HepG2 (cell line): Measurements from ENCODE around the gene STAT6. TPM values are rescaled to one million over a fixed set of nuclear protein-coding genes. Genes with fewer than 3 reads are reported as not detected.

Source experiments
- ADNP ChIP-seq: sonication (generic); formaldehyde crosslinking; IDR thresholded peaks from 2 replicates; pipeline ENCODE4 v1.4.0; 2020; ENCODE audit warnings: missing genetic modification reagents
- ARNTL ChIP-seq: sonication (generic); formaldehyde crosslinking; IDR thresholded peaks from 2 replicates; pipeline ENCODE4 v1.4.0; 2020; ENCODE audit warnings: mild to moderate bottlenecking, missing genetic modification reagents
- ELF4 ChIP-seq: sonication (generic); formaldehyde crosslinking; IDR thresholded peaks from 2 replicates; pipeline ENCODE4 v1.5.0; 2020; ENCODE audit warnings: missing genetic modification reagents, mild to moderate bottlenecking, moderate library complexity, borderline replicate concordance
- GABPB1 ChIP-seq: IDR thresholded peaks from 2 replicates; pipeline ENCODE4 v1.6.1; 2016; ENCODE audit warnings: mild to moderate bottlenecking, missing genetic modification reagents, moderate library complexity, missing compliant biosample characterization
- HNF4G ChIP-seq, 2 experiments: sonication (generic) in 1 of 2; formaldehyde crosslinking in 1 of 2; IDR thresholded peaks; 2 replicates each; pipeline versions ENCODE4 v1.4.0 to v1.6.1; 2011 to 2020; ENCODE audit warnings: borderline replicate concordance in 2 of 2, low read depth in 2 of 2, mild to moderate bottlenecking in 2 of 2, low read length in 1 of 2, missing genetic modification reagents in 1 of 2, moderate library complexity in 1 of 2
- MIER2 ChIP-seq: IDR thresholded peaks from 2 replicates; pipeline ENCODE4 v1.6.1; 2016; ENCODE audit warnings: missing biosample characterization, missing genetic modification reagents
- ZBTB21 ChIP-seq: sonication (generic); formaldehyde crosslinking; IDR thresholded peaks from 2 replicates; pipeline ENCODE4 v1.4.0; 2020; ENCODE audit warnings: missing genetic modification reagents
- ZNF24 ChIP-seq: fragments of 450-650 bp; IDR thresholded peaks from 2 replicates; pipeline ENCODE4 v1.6.1; 2017; ENCODE audit warnings: antibody characterized with exemption, mild to moderate bottlenecking
- ZNF44 ChIP-seq: sonication (generic); formaldehyde crosslinking; IDR thresholded peaks from 2 replicates; pipeline ENCODE4 v1.5.1; 2020; ENCODE audit warnings: mild to moderate bottlenecking, missing genetic modification reagents
- ZNF577 ChIP-seq: sonication (generic); formaldehyde crosslinking; IDR thresholded peaks from 2 replicates; pipeline ENCODE4 v1.4.0; 2020; ENCODE audit warnings: mild to moderate bottlenecking, low read depth, missing genetic modification reagents, borderline replicate concordance
- ZNF678 ChIP-seq: sonication (generic); formaldehyde crosslinking; IDR thresholded peaks from 2 replicates; pipeline ENCODE4 v1.4.0; 2020; ENCODE audit warnings: mild to moderate bottlenecking, missing genetic modification reagents
- ZNF768 ChIP-seq: sonication (generic); formaldehyde crosslinking; IDR thresholded peaks from 2 replicates; pipeline ENCODE4 v1.4.0; 2020; ENCODE audit warnings: missing genetic modification reagents
- polyA plus RNA-seq, 8 experiments: library from polyadenylated mRNA; depleted of rRNA in 3 of 8; stranded (reverse) in 7 of 8; unstranded in 1 of 8; fragments of >200 nt; fragmentation: Illumina TruSeq in 4 of 8; extraction: Trizol in 4 of 8; gene quantifications; 2 replicates each; pipeline versions ENCODE4 v1.2.1 to v1.2.3, GENCODE V29; 2011 to 2016; ENCODE audit warnings: low read depth in 4 of 8, missing spikeins in 1 of 8, mixed read lengths in 1 of 8; ENCODE audit not compliant: insufficient read depth in 1 of 8
- total RNA-seq, 5 experiments: library from RNA; depleted of rRNA; stranded (reverse); fragments of >200 nt; fragmentation: Illumina TruSeq; extraction: Trizol; gene quantifications; 2 replicates each; pipeline ENCODE4 v1.2.3, GENCODE V29; 2016; ENCODE audit warnings: low read depth in 1 of 5
- TF ChIP-seq, protein P1 (sequence below): sonication (generic); formaldehyde crosslinking; IDR thresholded peaks from 2 replicates; pipeline ENCODE4 v1.8.0; 2022; ENCODE audit warnings: mild to moderate bottlenecking, missing genetic modification reagents, moderate library complexity
- TF ChIP-seq, protein P2 (sequence below): sonication (generic); formaldehyde crosslinking; IDR thresholded peaks from 2 replicates; pipeline ENCODE4 v1.4.0; 2020; ENCODE audit warnings: mild to moderate bottlenecking, low read depth, missing genetic modification reagents
- TF ChIP-seq, protein P3 (sequence below): sonication (generic); formaldehyde crosslinking; IDR thresholded peaks from 2 replicates; pipeline ENCODE4 v1.4.0; 2020; ENCODE audit warnings: missing genetic modification reagents
- TF ChIP-seq, protein P4 (sequence below): sonication (generic); formaldehyde crosslinking; IDR thresholded peaks from 2 replicates; pipeline ENCODE4 v1.5.1; 2020; ENCODE audit warnings: mild to moderate bottlenecking, missing genetic modification reagents, borderline replicate concordance

STAT6 gene
- total and polyA plus RNA-seq, 2 of the 13 experiments (the other 11 are each of a cell fraction or from before 2014, with no cell fraction given), result 28.0 to 62.2 TPM

DNA sequence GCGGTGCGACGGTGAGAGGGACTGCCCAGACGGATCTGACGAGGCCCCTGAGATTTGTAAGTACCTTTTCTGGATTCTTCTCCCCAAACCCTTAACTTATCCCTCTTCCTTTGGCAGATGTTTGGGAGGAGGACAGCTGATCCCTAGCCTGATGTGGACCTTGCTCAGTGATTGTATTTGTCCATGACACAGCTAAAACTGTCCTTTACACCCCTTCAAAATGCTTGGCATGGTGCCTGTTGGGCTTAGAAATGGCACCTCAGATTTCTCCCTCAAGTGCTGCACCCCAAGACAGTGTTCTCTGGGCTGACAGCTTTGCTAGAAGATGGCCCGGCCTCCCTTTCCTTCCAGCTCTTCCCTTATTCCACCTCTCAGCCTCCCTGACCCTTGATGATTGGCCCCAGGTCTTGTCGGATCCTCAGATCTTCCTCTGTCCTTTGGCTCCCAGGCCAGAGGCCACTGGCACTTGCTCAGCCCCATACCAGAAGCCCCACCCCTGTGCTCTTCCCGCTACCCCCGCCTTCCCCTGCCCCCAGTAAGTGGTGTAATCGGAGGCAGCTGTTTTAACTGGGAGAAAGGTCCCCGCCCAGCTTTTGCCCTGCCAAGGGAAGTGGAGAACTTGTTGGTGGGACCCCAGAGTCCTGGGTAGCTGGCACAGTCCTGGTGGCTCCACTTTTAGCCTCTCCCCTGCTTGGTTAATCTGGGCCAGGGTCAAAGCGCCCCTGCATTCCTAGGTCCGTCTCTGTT, 27.5 kb upstream of the STAT6 start (continued):
- TF ChIP-seq, protein P1, sequence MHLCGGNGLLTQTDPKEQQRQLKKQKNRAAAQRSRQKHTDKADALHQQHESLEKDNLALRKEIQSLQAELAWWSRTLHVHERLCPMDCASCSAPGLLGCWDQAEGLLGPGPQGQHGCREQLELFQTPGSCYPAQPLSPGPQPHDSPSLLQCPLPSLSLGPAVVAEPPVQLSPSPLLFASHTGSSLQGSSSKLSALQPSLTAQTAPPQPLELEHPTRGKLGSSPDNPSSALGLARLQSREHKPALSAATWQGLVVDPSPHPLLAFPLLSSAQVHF (CRISPR knock-in tag), result no peak
- no peak for TF ChIP-seq ADNP (CRISPR knock-in tag)
- TF ChIP-seq ZNF577 (CRISPR knock-in tag), result no peak
- no peak; the same call in 1 of the 2 replicates for TF ChIP-seq MIER2
- TF ChIP-seq ZNF44 (CRISPR knock-in tag), result peak; percentile 39; the same call in 1 of the 2 replicates
- TF ChIP-seq, protein P2, sequence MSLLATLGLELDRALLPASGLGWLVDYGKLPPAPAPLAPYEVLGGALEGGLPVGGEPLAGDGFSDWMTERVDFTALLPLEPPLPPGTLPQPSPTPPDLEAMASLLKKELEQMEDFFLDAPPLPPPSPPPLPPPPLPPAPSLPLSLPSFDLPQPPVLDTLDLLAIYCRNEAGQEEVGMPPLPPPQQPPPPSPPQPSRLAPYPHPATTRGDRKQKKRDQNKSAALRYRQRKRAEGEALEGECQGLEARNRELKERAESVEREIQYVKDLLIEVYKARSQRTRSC (CRISPR knock-in tag), result no peak
- TF ChIP-seq, protein P3, sequence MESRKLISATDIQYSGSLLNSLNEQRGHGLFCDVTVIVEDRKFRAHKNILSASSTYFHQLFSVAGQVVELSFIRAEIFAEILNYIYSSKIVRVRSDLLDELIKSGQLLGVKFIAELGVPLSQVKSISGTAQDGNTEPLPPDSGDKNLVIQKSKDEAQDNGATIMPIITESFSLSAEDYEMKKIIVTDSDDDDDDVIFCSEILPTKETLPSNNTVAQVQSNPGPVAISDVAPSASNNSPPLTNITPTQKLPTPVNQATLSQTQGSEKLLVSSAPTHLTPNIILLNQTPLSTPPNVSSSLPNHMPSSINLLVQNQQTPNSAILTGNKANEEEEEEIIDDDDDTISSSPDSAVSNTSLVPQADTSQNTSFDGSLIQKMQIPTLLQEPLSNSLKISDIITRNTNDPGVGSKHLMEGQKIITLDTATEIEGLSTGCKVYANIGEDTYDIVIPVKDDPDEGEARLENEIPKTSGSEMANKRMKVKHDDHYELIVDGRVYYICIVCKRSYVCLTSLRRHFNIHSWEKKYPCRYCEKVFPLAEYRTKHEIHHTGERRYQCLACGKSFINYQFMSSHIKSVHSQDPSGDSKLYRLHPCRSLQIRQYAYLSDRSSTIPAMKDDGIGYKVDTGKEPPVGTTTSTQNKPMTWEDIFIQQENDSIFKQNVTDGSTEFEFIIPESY, result peak; percentile 52
- TF ChIP-seq ARNTL (CRISPR knock-in tag), result no peak
- no peak for TF ChIP-seq ZBTB21 (CRISPR knock-in tag)
- no peak for TF ChIP-seq ELF4 (CRISPR knock-in tag)
- no peak for TF ChIP-seq ZNF768 (CRISPR knock-in tag)
- TF ChIP-seq ZNF24, result no peak
- TF ChIP-seq GABPB1 (CRISPR knock-in tag), result no peak
- no peak for TF ChIP-seq ZNF678 (CRISPR knock-in tag)
- 0 out of 2 replicates have a peak, but pooled peaks have one; percentile 71 for TF ChIP-seq HNF4G (IDR thresholded peaks at IDR 0.05; ENCODE audit: borderline replicate concordance, low read depth, low read length)
- TF ChIP-seq HNF4G (CRISPR knock-in tag; IDR thresholded peaks at IDR 0.05; ENCODE audit: borderline replicate concordance, low read depth), result no peak; the same call in 1 of the 2 replicates
- TF ChIP-seq, protein P4, sequence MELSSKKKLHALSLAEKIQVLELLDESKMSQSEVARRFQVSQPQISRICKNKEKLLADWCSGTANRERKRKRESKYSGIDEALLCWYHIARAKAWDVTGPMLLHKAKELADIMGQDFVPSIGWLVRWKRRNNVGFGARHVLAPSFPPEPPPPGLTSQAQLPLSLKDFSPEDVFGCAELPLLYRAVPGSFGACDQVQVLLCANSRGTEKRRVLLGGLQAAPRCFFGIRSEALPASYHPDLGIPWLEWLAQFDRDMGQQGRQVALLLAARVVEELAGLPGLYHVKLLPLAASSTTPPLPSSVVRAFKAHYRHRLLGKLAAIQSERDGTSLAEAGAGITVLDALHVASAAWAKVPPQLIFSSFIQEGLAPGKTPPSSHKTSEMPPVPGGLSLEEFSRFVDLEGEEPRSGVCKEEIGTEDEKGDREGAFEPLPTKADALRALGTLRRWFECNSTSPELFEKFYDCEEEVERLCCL (CRISPR knock-in tag), result no peak
